Jurkat, Clone E6-1 (cell line): Measurements from ENCODE around the gene DNAJC15.
"Not testable (repeated sequence)": the region's sequence is repeated elsewhere in the genome, so short reads cannot be mapped to it uniquely, and the experiment has no call there.

ENCODE experiments used
- DNase-seq: peaks from one replicate; pipeline ENCODE4 v3.0.0-alpha.2; 2011; ENCODE audit warnings: low read depth, low spot score
- H3K4me3 ChIP-seq: 2 replicates; pipeline ENCODE4 v1.5.1; 2011; ENCODE audit warnings: mild to moderate bottlenecking, low read length, control low read depth, moderate library complexity

DNAJC15 gene

DNA sequence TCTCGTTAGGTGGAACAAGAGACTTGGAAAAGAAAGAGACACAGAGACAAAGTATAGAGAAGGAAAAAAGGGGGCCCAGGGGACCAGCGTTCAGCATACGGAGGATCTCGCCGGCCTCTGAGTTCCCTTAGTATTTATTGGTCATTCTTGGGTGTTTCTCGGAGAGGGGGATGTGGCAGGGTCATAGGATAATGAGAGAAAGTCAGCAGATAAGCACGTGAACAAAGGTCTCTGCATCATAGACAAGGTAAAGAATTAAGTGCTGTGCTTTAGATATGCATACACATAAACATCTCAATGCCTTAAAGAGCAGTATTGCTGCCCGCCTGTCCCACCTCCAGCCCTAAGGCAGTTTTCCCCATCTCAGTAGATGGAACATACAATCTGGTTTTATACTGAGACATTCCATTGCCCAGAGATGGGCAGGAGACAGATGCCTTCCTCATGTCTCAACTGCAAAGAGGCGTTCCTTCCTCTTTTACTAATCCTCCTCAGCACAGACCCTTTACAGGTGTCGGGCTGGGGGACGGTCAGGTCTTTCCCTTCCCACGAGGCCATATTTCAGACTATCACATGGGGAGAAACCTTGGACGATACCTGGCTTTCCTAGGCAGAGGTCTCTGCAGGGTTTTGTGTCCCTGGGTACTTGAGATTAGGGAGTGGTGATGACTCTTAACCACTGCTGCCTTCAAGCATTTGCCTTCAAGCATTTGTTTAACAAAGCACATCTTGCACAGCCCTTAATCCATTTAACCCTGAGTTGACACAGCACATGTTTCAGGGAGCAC is 17.4 kb downstream of the DNAJC15 start:
- DNase-seq, H3K4me3 ChIP-seq: not testable (repeated sequence)

- H3K4me3 ChIP-seq: no peak overlapping the region
- DNase-seq: no peak
Observed at GRCh38 chr13:43041369-43041921, 18.1 kb downstream of the DNAJC15 start.

DNA sequence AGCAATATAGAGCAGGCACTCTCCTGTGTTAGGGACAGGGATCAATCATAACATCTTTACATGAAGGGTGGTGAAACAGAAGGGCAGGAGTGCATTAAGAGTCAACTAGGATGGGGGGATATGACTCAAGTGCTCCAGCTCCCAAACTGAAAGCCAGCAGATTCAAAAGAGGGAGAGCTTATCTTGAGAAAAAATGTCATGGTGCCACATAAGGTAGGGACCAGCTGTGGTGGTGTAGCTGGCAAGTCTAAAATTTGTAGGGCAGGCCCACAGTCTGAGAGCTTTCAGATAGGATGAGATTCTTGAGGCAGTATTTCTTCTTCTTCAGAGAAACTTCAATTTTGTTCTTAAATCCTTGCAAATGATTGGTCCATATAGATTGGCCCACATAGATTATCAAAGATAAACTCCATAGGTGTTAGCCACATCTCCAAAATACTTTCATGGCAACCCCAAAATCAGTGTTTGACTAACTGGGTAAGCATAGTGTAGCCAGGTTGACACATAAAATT is 19.1 kb downstream of the DNAJC15 start:
- DNase-seq: no peak
- no peak overlapping the region for H3K4me3 ChIP-seq

GRCh38 chr13:43044720-43045301 is 21.4 kb downstream of the DNAJC15 start:
- no peak overlapping the region for H3K4me3 ChIP-seq
- no peak for DNase-seq

- DNase-seq, H3K4me3 ChIP-seq: not testable (repeated sequence)
Observed at GRCh38 chr13:43045302-43045773, 22.0 kb downstream of the DNAJC15 start.

GRCh38 chr13:43046259-43046658 is 22.9 kb downstream of the DNAJC15 start:
- H3K4me3 ChIP-seq: no peak overlapping the region
- no peak for DNase-seq

DNA sequence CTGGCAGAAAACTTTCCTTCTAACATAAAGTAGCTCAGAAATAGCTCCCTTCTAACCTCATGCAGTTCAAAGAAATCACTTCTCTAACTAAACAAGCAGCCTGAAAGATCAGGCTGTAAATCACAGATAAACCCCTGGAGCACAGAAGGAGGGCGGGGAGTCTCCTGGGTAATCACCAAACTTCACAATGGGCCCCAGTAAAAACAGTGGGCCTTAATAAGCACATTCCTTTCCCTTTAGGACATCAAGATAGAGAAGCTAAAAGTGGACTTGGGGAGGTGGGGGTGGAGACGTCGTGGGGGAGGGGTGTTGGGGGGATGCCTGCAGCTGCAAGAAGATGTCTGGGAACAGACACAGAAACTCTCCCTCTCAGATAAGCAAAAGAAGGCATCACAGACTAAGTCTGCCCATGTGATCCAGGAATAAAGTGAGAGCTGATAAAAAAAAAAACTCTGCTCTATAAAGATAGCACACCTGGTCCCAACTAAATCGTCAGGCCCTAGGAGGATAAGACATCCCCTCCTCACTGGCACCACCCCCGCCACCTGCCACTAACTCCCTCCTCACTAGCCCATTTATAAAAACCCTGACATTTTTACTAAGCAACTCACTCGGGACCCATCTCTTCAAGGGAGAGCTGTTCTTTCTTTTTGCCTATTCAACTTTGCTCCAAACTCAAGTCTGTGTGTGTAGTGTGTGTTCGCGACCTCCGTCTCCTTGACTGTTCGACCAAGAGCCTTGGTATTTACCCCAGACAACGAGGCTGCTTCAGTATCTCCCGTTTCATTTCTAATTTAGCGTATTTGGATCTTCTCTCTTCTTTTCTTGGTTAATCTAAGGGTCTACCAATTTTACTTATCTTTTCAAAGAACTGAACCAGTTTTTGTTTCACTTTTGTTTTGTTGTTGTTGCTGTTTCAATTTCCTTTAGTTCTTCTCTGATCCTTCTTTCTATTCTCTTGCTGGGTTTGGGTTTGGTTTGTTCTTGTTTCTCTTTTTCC is 31.7 kb downstream of the DNAJC15 start:
- peak; percentile 21 for DNase-seq
- peak overlapping the region; percentile 50 for H3K4me3 ChIP-seq

- DNase-seq: peak; percentile 53
- no peak overlapping the region for H3K4me3 ChIP-seq
Observed at GRCh38 chr13:43057653-43058317, 34.4 kb downstream of the DNAJC15 start.

- H3K4me3 ChIP-seq: no peak overlapping the region
- no peak for DNase-seq
Observed at GRCh38 chr13:43058318-43058674, 34.9 kb downstream of the DNAJC15 start.

DNA sequence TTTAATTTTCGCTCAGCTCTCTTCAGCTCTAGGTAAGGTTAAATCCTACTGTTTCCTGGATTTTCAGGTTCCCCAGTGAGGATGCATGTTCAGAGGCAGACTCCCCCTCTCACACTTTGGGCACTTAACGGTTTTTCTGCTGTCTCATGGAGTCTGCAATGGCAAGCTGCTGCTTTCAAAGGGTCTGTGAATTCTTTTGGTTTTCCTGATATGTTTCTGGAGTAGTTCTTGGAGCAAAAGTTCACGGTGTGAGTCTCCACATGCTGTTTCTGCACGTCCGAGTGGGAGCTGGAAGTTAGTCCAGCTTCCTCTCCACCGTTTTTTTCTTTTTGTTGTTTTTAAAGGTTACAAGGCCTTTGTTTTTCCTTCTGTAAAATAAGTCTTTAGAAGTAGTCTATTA is 35.4 kb downstream of the DNAJC15 start:
- no peak for DNase-seq

DNA sequence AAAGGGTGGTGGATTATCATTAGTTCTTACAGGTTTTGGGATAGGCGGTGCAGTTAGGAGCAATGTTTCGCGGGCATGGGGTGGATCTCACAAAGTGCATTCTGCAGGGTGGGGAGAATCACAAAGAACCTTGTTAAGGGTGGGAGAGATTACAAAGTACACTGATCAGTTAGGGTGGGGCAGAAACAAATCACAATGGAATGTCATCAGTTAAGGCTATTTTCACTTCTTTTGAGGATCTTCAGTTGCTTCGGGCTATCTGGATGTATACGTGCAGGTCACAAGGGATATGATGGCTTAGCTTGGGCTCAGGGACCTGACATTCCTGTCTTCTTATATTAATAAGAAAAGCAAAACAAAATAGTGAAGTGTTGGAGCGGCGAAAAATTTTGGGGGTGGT is 36.4 kb downstream of the DNAJC15 start:
- not testable (repeated sequence) for H3K4me3 ChIP-seq, DNase-seq

More for the DNA sequence above, 35.4 kb downstream of the DNAJC15 start:
- H3K4me3 ChIP-seq: no peak overlapping the region

GRCh38 chr13:43060806-43061205 is 37.4 kb downstream of the DNAJC15 start:
- not testable (repeated sequence) for H3K4me3 ChIP-seq, DNase-seq

- no peak overlapping the region for H3K4me3 ChIP-seq
- DNase-seq: no peak
Observed at GRCh38 chr13:43061496-43062280, 38.3 kb downstream of the DNAJC15 start.

- no peak for DNase-seq
- H3K4me3 ChIP-seq: no peak overlapping the region
Observed at GRCh38 chr13:43071824-43072223, 48.4 kb downstream of the DNAJC15 start.

GRCh38 chr13:43072394-43072793 is 49.0 kb downstream of the DNAJC15 start:
- no peak overlapping the region for H3K4me3 ChIP-seq
- DNase-seq: no peak

GRCh38 chr13:43074824-43075510 is 51.6 kb downstream of the DNAJC15 start:
- DNase-seq: no peak
- H3K4me3 ChIP-seq: no peak overlapping the region

- DNase-seq, H3K4me3 ChIP-seq: not testable (repeated sequence)
Observed at GRCh38 chr13:43075511-43075902, 52.1 kb downstream of the DNAJC15 start.
